Muscle layer of duodenum (tissue), 2 donors: ENCODE data around the gene BTRC.
"Not testable (repeated sequence)": the region's sequence is repeated elsewhere in the genome, so short reads cannot be mapped to it uniquely, and the experiment has no call there.

Experiments
- H3K27ac ChIP-seq: one replicate; pipeline ENCODE4 v1.7.0; 2013; ENCODE audit warnings: mild to moderate bottlenecking, low read length
- H3K27me3 ChIP-seq: one replicate; pipeline ENCODE4 v1.7.0; 2013; ENCODE audit warnings: low read depth, mild to moderate bottlenecking, control low read depth, low read length
- H3K36me3 ChIP-seq, 2 donors: one replicate each; pipeline ENCODE4 v1.7.0; 2013; ENCODE audit warnings: low read length in 2 of 2, control low read depth in 1 of 2, mild to moderate bottlenecking in 1 of 2; ENCODE audit not compliant: insufficient read depth in 2 of 2, control insufficient read depth in 1 of 2
- H3K4me1 ChIP-seq, 2 donors: one replicate each; pipeline ENCODE4 v1.7.0; 2013; ENCODE audit warnings: low read length in 2 of 2, mild to moderate bottlenecking in 2 of 2, control low read depth in 1 of 2, moderate library complexity in 1 of 2; ENCODE audit not compliant: insufficient read depth in 2 of 2, control insufficient read depth in 1 of 2
- H3K4me3 ChIP-seq, 2 donors: one replicate each; pipeline ENCODE4 v1.7.0; 2013; ENCODE audit warnings: low read length in 2 of 2, low read depth in 1 of 2, mild to moderate bottlenecking in 1 of 2
- H3K9me3 ChIP-seq, 2 donors: one replicate each; pipeline ENCODE4 v1.7.0; 2013; ENCODE audit warnings: low read length in 2 of 2, control low read depth in 1 of 2, mild to moderate bottlenecking in 1 of 2; ENCODE audit not compliant: control insufficient read depth in 1 of 2
- donor health status: healthy.

BTRC gene

DNA sequence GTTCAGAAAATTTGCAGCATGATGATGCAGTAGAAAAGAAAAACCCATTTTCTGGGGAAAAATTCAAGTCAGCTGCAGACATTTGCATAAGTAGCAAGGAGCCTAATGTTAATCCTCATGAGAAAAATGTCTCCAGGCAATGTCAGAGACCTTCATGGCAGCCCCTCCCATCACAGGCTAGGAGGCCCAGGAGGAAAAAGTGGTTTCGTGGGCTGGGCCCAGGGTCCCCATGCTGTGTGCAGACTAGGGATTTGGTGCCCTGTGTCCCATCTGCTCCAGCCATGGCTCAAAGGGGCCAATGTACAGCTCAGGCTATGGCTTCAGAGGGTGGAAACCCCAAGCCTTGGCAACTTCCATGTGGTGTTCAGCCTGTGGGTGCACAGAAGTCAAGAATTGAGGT is 26.5 kb upstream of the BTRC start:
- not testable (repeated sequence) for H3K36me3 ChIP-seq, H3K4me3 ChIP-seq, H3K27me3 ChIP-seq, H3K4me1 ChIP-seq, H3K9me3 ChIP-seq, H3K27ac ChIP-seq

DNA sequence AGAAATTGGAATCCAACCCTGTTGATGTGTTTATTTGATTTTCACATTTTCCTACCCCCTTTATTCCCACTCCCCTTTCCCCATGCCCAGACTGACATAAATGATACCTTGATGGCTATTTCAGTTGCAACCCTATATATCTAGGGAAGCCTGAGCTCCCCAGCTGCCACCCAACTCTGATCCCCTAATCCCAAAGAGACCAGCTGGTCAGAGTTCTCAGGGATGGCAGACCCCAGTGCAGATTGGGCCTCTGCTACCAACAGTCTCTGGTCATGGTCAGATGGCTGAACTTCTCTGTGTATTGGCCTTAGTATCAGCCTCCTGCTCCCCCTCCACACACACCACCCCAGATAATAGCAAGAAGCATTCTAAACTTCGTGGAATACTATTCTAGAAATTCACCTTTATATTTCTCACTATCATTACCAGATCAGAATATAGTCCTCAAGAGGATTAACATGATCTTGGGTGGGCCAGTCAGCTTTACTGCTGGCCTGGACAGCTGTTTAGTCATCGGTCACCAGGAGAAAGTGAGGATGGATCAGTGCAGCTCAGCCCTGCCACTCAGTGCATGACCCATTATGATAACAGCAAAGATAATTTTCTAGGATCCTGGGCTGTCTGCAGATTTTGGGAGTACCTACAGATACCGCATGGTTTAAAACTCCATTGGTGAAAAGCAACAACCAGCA is 24.5 kb upstream of the BTRC start:
- Histone ChIP-seq H3K27ac (no peak overlapping the region), H3K36me3 (no peaks in the 10 kb centered on the region), H3K4me1 (no peaks in the 10 kb centered on the region), H3K4me3 (no peak overlapping the region), H3K27me3 (no peaks in the 10 kb centered on the region), H3K9me3 (no peaks in the 10 kb centered on the region)

DNA sequence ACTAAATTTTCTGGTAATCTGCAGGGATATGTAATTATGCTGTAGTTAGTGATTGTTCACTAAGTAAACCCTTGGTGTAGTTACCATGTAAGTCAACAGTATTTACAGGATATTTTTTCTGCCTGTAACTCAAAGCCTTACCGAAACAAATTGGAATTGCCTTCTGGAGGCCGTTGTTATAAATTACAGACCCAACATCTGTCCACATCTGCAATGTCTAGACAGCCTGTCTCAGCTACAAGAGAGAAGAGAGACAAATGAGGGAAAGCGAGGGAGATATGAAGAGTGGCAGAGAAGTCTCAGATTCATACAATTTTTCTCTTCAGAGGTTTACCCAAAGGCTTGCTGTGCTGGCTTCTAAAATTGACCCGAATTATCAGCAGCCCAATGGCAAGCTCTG is 23.7 kb upstream of the BTRC start:
- Histone ChIP-seq H3K27ac (no peak overlapping the region), H3K9me3 (no peaks in the 10 kb centered on the region), H3K4me3 (no peak overlapping the region), H3K36me3 (no peaks in the 10 kb centered on the region), H3K4me1 (no peaks in the 10 kb centered on the region), H3K27me3 (no peaks in the 10 kb centered on the region)

DNA sequence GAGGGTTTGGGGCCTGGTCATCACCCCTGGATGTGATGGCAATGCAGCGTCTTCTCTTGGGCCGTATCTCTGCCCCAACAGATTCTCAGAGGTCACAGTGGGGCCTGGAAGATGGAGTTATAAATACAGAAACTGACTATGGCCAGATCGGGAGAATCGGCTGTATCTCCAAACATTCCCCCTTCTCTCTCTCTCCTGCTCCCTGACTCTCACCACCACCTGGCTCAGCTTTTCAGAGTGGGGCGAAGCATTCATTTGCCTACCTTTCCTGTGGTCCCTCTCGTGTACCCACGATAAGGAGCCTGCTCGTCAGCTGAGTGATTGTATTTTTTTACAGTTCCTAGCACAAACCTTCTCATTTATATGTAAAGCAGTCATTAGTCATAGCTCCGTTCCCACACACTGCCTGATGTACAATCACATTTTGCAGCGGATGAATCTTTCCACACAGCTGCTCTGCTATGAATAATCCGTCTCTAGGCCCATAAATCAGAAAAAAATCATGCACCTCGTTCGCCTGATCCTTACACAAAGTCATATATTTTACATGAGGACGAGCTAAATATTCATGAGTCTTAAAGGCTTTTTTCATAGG is 23.2 kb upstream of the BTRC start:
- no peaks in the 10 kb centered on the region for H3K4me1 ChIP-seq
- no peak overlapping the region for H3K27ac ChIP-seq
- no peaks in the 10 kb centered on the region for H3K27me3 ChIP-seq
- no peaks in the 10 kb centered on the region for H3K9me3 ChIP-seq
- no peak overlapping the region for H3K4me3 ChIP-seq
- no peaks in the 10 kb centered on the region for H3K36me3 ChIP-seq

DNA sequence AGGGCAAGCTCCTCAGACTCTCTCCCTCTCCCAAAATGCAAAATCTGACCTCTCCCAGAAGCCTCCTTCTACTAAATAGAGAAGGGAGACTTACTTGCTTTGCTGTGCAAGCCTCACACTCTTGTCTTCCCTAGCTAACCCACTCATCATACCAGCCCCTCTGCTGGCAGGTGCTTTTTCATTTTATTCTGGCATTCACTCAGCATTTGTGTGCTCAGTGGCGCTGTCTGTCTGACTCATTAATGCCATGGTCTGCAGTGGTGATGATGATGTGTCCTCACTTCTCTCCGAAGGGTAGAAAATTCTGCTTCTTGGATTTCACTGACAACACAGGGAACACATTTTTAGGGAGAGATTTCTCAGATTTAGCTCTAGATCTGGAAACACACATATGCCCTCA is 22.0 kb upstream of the BTRC start:
- Histone ChIP-seq H3K4me3 (no peak overlapping the region), H3K27me3 (no peaks in the 10 kb centered on the region), H3K4me1 (no peaks in the 10 kb centered on the region), H3K27ac (no peak overlapping the region), H3K9me3 (no peaks in the 10 kb centered on the region), H3K36me3 (no peaks in the 10 kb centered on the region)

DNA sequence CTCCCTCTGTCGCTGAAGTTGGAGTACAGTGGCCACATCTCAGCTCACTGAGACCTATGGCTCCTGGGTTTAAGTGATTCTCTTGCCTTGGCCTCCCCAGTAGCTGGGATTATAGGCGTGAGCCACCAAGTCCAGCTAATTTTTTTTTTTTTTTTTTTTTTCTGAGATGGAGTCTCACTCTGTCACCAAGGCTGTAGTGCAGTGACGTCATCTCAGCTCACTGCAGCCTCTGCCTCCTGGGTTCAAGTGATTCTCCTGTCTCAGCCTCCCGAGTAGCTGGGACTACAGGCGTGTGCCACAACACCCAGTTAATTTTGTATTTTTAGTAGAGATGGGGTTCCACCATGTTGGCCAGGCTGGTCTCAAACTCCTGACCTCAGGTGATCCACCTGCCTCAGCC is 19.7 kb upstream of the BTRC start:
- not testable (repeated sequence) for H3K4me1 ChIP-seq, H3K9me3 ChIP-seq, H3K36me3 ChIP-seq, H3K27ac ChIP-seq, H3K27me3 ChIP-seq, H3K4me3 ChIP-seq

DNA sequence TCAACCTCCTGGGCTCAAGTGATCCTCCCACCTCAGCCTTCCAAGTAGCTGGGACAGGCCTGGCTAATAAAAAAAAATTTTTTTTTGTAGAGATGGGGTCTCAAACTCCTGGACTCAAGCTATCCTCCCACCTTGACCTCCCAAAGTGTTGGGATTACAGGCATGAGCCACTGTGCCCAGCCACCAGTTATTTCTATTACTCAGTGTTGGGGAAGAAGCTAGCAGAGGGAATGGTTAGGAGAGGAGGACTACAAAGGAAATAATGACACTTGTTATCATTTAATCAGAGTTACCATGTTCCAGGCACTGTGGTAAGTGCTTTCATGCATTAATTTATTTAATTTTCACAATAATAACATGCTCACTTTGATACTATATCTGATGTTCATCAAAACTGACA is 17.6 kb upstream of the BTRC start:
- Histone ChIP-seq H3K4me3 (no peak overlapping the region), H3K36me3 (no peaks in the 10 kb centered on the region), H3K27ac (no peak overlapping the region), H3K27me3 (no peaks in the 10 kb centered on the region), H3K9me3 (no peaks in the 10 kb centered on the region), H3K4me1 (no peaks in the 10 kb centered on the region)

DNA sequence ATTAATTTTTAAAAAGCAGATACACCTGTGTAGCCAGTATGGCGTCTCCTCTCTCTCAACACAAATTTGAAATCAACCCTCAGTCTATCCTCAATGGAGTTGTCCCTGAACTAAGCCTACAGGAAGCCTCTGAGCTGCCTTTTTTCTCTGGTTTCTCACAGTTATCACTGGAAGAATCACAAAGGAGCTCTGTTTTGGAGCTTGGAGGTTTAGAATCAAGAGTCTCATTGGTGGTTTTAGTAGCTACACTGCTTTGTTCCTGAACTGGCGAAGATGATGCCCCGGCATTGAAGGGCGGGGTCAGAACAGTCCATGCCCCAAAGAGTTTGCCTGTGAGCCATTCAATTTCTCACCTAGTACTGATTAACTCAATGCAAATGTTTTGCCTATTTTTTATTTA is 16.1 kb upstream of the BTRC start:
- Histone ChIP-seq H3K9me3 (no peaks in the 10 kb centered on the region), H3K27me3 (no peaks in the 10 kb centered on the region), H3K4me3 (no peak overlapping the region), H3K27ac (no peak overlapping the region), H3K36me3 (no peaks in the 10 kb centered on the region), H3K4me1 (no peaks in the 10 kb centered on the region)

DNA sequence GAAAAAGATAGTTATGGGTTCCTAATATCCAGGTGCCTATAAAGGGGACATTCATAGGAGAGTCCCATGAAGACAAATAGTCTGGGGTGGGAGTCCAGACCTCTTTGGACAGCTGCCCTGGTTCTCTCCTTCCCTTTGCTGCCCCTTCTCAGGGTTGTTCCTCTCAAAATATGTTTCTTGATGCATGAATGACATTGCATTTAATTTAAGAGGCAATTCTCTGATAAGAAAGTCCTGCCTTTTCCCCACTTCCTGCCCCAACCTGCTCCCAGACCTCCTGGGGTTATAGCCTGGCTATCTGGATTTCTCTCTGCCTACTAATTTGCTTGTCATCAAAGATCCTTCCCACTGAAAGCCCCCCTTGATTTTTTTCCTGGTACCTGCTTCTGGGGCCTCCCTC is 12.5 kb upstream of the BTRC start:
- no peaks in the 10 kb centered on the region for H3K27me3 ChIP-seq
- no peak overlapping the region for H3K4me3 ChIP-seq
- no peak overlapping the region for H3K27ac ChIP-seq
- no peaks in the 10 kb centered on the region for H3K36me3 ChIP-seq
- no peaks in the 10 kb centered on the region for H3K9me3 ChIP-seq
- no peaks in the 10 kb centered on the region for H3K4me1 ChIP-seq

DNA sequence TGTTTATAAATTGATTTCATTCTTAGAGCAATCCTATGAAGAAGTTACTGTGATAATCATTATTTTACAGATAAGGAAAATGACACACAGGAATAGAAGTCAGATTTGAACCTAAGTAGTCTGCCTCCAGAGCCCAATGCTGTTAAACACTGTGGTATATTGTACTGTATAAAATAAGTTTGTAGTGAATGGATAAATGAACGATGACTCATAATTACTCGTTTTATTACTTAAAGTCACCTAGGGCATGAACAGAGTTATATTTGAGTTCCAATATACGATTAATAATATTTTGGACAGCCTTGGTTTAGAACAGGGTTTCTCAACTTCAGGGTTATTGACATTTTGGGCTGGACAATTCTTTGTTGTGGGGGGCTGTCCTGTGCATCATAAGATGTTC is 7.8 kb upstream of the BTRC start:
- Histone ChIP-seq H3K27ac (no peak overlapping the region), H3K4me3 (no peak overlapping the region), H3K27me3 (no peaks in the 10 kb centered on the region), H3K4me1 (no peaks in the 10 kb centered on the region), H3K36me3 (no peaks in the 10 kb centered on the region), H3K9me3 (no peaks in the 10 kb centered on the region)

DNA sequence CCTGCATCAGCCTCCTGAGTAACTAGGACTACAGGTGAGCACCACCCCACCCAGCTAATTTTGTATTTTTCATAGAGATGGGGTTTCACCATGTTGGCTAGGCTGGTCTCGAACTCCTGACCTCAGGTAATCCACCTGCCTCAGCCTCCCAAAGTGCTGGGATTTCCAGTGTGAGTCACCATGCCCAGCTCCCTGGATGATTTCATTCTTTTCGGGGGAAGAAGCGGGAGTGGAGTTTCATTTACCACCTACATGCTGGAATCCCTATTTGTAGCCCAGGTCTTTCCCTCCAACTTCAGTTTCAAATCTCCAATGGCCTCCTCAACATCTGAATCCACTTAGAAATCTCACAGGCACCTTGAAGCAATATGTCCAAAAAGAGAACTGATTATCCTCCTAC is 2.9 kb upstream of the BTRC start:
- Histone ChIP-seq H3K27ac (no peak overlapping the region), H3K27me3 (no peaks in the 10 kb centered on the region), H3K4me3 (no peak overlapping the region), H3K9me3 (no peaks in the 10 kb centered on the region), H3K4me1 (peaks cover 5 to 8% of the 10 kb centered on the region in 2 donors), H3K36me3 (no peaks in the 10 kb centered on the region)

DNA sequence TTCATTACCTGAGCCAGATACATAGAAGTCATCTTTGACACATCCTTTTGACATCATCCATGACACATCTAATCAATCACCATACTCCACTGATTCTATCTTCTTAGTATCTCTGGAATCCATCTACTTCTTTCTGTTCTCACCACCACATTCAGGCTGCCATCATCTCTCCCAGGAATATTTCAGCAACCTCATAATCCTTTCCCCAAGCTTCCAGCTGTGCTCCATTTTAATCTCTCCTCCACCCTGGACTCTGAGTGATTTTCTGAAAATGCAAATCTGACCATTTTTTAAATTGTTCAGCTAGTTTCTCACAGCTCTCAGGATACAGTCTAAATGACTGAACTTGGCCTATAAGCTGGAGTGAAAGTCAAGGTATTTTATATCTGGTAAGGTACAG is 2.5 kb upstream of the BTRC start:
- Histone ChIP-seq H3K36me3 (no peaks in the 10 kb centered on the region), H3K9me3 (no peaks in the 10 kb centered on the region), H3K27ac (no peak overlapping the region), H3K27me3 (no peaks in the 10 kb centered on the region), H3K4me1 (peaks cover 5 to 8% of the 10 kb centered on the region in 2 donors), H3K4me3 (no peak overlapping the region)
